Ascending aorta (tissue), 2 donors: ENCODE measurements around the gene RDM1. TPM values are rescaled to one million over a fixed set of nuclear protein-coding genes. Genes with fewer than 3 reads are reported as not detected.

ENCODE experiments used
- DNase-seq, 2 donors: peaks; one replicate each; pipeline ENCODE4 v3.0.0-alpha.2; 2019; ENCODE audit warnings: low spot score in 2 of 2
- H3K27ac ChIP-seq, 2 donors: fragments of 200-600 bp; sonication (generic); one replicate each; pipeline ENCODE4 v1.5.1; 2016 to 2017; ENCODE audit warnings: mild to moderate bottlenecking in 1 of 2
- H3K27me3 ChIP-seq: fragments of 200-600 bp; sonication (generic); one replicate; pipeline ENCODE4 v1.5.1; 2017
- H3K36me3 ChIP-seq, 2 donors: fragments of 200-600 bp; sonication (generic); one replicate each; pipeline ENCODE4 v1.5.1; 2016
- H3K4me1 ChIP-seq, 2 donors: fragments of 200-600 bp; sonication (generic); one replicate each; pipeline ENCODE4 v1.5.1; 2016 to 2017; ENCODE audit warnings: mild to moderate bottlenecking in 1 of 2
- H3K4me3 ChIP-seq, 2 donors: fragments of 200-600 bp; sonication (generic); one replicate each; pipeline ENCODE4 v1.5.1; 2016 to 2017; ENCODE audit warnings: mild to moderate bottlenecking in 1 of 2
- H3K9me3 ChIP-seq, 2 donors: fragments of 200-600 bp; sonication (generic); one replicate each; pipeline ENCODE4 v1.5.1; 2016
- intact Hi-C: fragments of 100-400 bp; cut with DNase I; formaldehyde crosslinking; loops from one replicate; pipeline ENCODE4 v1.15.1; 2023
- total RNA-seq: library from RNA; depleted of rRNA; stranded (reverse); fragments of >200 nt; gene quantifications from one replicate; pipeline ENCODE4 v1.1.0, GENCODE V29; 2016
- TF ChIP-seq, protein P1 (sequence below), 3 experiments: fragments of 200-600 bp in 2 of 3; fragments of 450-650 bp in 1 of 3; sonication (generic) in 2 of 3; IDR thresholded peaks; one replicate each; pipeline ENCODE4 v1.5.1; 2016 to 2019; ENCODE audit warnings: antibody characterized with exemption in 3 of 3, mild to moderate bottlenecking in 1 of 3, moderate library complexity in 1 of 3

The RDM1 gene
- total RNA-seq, 1 donor from 2014 or later, result not detected

DNA sequence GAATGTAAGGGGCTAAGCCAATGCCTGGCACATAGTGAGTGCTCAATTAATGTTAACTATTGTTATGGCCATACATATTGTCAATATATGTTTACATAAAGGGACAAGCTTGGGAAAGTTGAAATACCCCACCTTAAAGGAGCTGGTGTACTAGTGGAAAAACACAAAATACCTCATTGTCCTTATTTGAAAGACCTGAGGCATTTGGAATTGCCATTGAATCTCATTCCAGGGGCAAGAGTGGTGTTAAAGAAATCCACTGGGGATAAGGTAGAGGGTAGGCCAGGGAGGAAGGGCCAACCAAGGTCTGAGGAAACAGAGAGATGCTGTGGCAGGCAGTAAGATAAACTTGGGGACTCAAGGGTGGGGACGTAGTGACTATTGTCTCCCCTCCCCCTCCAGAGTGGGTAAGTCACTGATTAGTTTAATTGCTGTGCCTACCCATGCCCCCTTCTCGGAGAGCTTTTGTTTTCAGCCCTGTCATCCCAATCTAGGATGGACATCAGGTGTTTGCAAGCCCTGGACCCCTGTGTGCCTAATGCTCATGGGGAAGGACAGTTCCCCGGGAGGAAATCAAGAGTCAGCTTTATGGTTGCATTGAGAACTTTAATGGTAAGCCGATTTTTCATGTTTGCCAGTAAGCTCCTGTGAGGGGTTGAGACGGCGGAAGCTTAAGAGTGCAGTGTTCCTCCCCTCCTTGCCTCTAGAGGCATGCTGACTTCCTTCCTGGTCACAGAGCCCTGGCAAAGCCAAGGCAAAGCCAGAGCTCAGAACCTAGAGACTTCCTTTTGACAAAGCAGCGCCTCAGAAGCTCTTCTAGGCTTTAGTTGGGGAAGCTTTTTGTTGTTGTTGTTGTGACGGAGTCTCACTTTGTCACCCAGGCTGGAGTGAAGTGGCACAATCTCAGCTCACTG, 59.4 kb downstream of the RDM1 start:
- H3K4me3 ChIP-seq, result no peak overlapping the region
- H3K27me3 ChIP-seq, result no peaks in the 10 kb centered on the region
- TF ChIP-seq, protein P1, sequence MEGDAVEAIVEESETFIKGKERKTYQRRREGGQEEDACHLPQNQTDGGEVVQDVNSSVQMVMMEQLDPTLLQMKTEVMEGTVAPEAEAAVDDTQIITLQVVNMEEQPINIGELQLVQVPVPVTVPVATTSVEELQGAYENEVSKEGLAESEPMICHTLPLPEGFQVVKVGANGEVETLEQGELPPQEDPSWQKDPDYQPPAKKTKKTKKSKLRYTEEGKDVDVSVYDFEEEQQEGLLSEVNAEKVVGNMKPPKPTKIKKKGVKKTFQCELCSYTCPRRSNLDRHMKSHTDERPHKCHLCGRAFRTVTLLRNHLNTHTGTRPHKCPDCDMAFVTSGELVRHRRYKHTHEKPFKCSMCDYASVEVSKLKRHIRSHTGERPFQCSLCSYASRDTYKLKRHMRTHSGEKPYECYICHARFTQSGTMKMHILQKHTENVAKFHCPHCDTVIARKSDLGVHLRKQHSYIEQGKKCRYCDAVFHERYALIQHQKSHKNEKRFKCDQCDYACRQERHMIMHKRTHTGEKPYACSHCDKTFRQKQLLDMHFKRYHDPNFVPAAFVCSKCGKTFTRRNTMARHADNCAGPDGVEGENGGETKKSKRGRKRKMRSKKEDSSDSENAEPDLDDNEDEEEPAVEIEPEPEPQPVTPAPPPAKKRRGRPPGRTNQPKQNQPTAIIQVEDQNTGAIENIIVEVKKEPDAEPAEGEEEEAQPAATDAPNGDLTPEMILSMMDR (IDR thresholded peaks at IDR 0.05), result no peak
- no peaks in the 10 kb centered on the region for H3K36me3 ChIP-seq
- H3K9me3 ChIP-seq, result no peaks in the 10 kb centered on the region
- H3K27ac ChIP-seq, result no peak overlapping the region
- DNase-seq, result no peak
- peaks cover 0 to 6% of the 10 kb centered on the region in 2 donors for H3K4me1 ChIP-seq
- intact Hi-C loops, result no loop called here

DNA sequence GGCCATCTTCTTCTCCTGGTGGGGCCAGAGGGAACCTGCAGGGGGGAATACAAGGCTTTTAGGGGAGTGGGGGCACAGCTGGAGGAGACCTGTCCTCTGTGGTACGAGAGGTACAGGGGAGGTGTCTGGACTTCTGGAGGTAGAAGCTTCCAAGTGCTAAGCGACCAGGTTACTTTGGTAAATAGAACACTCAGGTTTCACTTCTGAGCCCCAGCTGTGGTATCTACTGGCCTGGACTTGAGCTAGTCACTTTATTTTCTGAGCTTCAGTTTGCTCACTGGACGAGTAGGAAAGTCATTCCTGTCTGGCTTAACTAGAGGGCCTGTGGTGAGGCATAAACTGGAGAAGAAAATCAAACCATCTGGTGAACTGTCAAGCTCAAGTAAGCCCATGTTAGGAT, 61.8 kb downstream of the RDM1 start, which contains the start of gene HEATR9:
TSS of gene HEATR9 (minus strand) at position 155 of the 400 bp plus-strand sequence. CDS start at position 6, 149 bp downstream.
- no peaks in the 10 kb centered on the region for H3K36me3 ChIP-seq
- intact Hi-C loops, result no loop called here
- H3K4me1 ChIP-seq, result peaks cover 0 to 7% of the 10 kb centered on the region in 2 donors
- no peaks in the 10 kb centered on the region for H3K9me3 ChIP-seq
- H3K27ac ChIP-seq, result no peak within 1 kb of the TSS
- TF ChIP-seq, protein P1 (IDR thresholded peaks at IDR 0.05), result no peak
- DNase-seq, result no peak
- H3K4me3 ChIP-seq, result no peak within 1 kb of the TSS
- no peaks in the 10 kb centered on the region for H3K27me3 ChIP-seq

Other genes starting within 250 kb of the RDM1 start
- 9.9 TPM for gene RASL10B, start 199.1 kb downstream of the RDM1 start, total RNA-seq
- gene GAS2L2, start 177.5 kb downstream of the RDM1 start, total RNA-seq, result not detected
- not detected for gene C17orf50, start 169.9 kb downstream of the RDM1 start, total RNA-seq
- 44.6 TPM for gene MMP28, start 135.1 kb downstream of the RDM1 start, total RNA-seq
- 49.6 TPM for gene TAF15, start 121.3 kb downstream of the RDM1 start, total RNA-seq
- not detected for gene HEATR9, start 61.9 kb downstream of the RDM1 start, total RNA-seq
- gene CCL5, start 50.4 kb downstream of the RDM1 start, total RNA-seq, result 43.2 TPM
- not detected for gene LYZL6, start 12.9 kb upstream of the RDM1 start, total RNA-seq
- not detected for gene CCL16, start 50.7 kb upstream of the RDM1 start, total RNA-seq
- gene CCL14, start 56.0 kb upstream of the RDM1 start, total RNA-seq, result 168 TPM
- not detected for gene CCL15, start 70.8 kb upstream of the RDM1 start, total RNA-seq
- gene CCL23, start 87.2 kb upstream of the RDM1 start, total RNA-seq, result 29.7 TPM
- gene CCL18, start 133.5 kb upstream of the RDM1 start, total RNA-seq, result not detected
- gene CCL3, start 159.4 kb upstream of the RDM1 start, total RNA-seq, result not detected
- gene CCL4, start 173.1 kb upstream of the RDM1 start, total RNA-seq, result not detected
- not detected for gene TBC1D3B, start 245.9 kb upstream of the RDM1 start, total RNA-seq